Activated T-cell treated with anti-CD3 and anti-CD28 coated beads, Interleukin-2, amount 50 U/mL, for 48 hours (primary cell): Measurements from ENCODE around the gene RAP1A.
A peak's percentile ranks its signal among the peaks of the same experiment; 100 is the strongest.

Experiments used
- DNase-seq, 2 experiments: peaks; one replicate each; pipeline ENCODE4 v3.0.0-alpha.2; 2020

RAP1A gene

GRCh38 chr1:111619635-111620440, at the start of gene RAP1A:
Gene RAP1A, plus strand, starts transcription at chr1:111619789. Its CDS starts 71,572 bp downstream, at chr1:111691361.
- peak; percentile 98 for DNase-seq

- no peak for DNase-seq
Measured at GRCh38 chr1:111569913-111570312, 49.7 kb upstream of the RAP1A start.

DNA sequence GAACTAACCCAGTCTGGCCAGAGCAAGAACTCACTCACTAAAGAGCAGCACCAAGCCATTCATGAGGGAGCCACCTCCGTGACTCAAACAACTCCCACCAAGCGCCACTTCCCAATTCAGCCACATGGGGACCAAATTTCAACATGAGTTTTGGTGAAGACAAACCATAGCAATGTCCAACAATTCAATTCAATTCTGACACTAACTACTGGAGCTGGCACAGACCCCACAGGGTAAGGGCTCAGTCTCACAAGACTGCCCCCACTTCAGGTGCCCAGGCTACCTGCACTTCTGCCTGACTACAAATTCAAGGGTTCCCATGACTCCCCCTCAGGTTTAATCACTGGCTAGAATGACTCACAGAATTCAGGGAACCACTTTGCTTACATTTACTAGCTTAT, 48.8 kb upstream of the RAP1A start:
- peak; percentile 68 to 72 for DNase-seq

DNA sequence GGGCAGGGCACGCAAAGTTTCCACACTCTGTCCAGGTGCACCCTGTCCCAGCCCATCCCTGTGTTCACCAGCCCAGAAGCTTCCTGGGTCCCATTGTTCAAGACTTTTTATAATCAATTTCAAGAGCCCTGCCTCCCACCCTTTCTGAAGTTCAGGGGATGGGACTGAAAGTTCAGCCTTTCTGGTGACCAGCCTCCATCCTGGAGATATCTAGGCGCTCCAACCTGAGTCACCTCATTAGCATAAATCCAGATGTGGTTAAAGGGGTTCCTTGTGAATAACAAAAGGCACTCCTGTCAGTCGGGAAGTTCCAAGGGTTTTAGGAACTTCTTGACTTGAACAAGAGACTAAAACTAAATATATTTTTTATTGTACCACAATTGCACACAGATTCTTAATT, 48.4 kb upstream of the RAP1A start:
- DNase-seq: no peak

- no peak for DNase-seq
Measured at GRCh38 chr1:111571987-111572386, 47.6 kb upstream of the RAP1A start.

- DNase-seq: no peak
Measured at GRCh38 chr1:111576547-111576946, 43.0 kb upstream of the RAP1A start.

DNA sequence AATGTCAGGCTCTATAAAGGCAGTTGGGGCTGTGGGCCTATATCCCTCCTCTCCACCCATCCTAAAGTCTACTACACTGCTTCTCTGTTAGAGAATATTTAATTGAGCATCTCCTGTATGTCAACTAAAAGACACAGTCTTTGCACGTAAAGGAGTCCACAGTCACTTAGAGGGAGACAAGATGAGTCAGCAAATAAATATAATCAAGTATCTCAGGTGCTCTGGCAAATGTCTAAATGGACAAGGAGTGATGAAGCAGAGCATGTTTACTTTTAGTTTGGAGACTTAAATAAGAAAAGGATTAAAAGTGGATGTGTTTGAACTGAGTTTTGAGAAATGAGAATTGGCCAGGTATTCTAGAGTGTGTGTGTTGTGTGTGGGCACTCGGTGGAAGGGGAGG, 41.8 kb upstream of the RAP1A start:
- no peak for DNase-seq

GRCh38 chr1:111581166-111581565, 38.4 kb upstream of the RAP1A start:
- no peak for DNase-seq

GRCh38 chr1:111582016-111582415, 37.6 kb upstream of the RAP1A start:
- no peak for DNase-seq

DNA sequence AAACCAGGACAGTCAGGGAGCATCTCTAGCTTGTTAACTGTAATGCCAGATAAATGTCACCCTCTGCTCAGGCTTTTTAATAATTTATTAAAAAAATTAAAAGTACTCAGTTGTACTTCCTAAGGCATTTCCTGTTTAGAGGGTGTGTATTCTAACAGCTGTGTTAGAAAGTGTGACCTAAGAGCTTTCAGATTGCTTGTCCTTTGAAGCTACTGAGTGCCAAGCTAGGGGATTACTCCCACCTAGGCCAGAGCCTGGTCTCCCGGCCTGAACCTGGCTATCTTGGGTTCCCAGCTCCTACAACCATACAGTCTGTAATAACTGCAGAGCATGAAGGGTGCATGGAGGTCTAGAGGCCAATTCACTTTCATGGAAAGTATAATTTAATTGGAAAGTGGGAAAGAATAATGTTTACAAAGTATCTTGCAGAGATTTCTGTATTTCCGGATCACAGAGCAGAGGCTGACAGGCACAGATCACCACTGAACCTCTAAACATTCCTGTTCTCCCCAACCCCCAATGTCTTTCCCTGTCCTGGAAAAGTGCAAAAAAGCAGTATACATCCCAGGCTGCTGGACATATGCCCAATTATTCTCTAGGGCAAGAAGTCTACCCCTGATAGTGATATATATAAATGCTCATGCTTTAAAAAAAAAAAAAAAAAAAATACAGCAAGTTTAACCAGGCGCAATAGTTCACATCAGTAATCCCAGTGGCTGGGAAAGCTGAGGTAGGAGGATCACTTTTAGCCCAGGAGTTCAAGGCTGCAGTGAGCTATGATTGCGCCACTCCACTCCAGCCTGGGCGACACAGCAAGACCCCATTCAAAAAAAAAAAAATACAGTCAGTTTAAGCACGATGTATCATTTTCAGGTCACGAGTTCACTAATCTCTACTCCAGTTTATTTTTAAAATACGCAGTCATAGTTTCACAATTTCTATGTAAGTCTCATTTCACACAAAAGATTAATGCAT, 36.7 kb upstream of the RAP1A start:
- DNase-seq: no peak

- no peak for DNase-seq
Measured at GRCh38 chr1:111585447-111586086, 34.0 kb upstream of the RAP1A start.

DNA sequence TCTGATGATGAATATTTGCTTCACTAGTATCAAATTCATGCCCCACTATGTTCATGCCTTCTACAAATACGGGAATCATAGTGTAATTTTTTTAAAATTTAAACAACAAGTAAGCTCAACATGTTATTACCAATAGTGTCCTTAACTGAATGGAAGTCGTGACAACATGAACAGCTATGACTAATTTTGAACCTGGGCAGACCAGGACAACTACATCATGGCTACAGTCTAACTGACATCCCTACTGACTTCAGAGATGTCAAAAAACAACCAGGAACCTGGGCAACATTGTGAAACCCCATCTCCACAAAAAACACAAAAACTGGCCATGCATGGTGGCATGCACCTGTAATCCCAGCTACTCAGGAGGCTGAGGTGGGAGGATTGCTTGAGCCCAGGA, 33.5 kb upstream of the RAP1A start:
- no peak for DNase-seq

DNA sequence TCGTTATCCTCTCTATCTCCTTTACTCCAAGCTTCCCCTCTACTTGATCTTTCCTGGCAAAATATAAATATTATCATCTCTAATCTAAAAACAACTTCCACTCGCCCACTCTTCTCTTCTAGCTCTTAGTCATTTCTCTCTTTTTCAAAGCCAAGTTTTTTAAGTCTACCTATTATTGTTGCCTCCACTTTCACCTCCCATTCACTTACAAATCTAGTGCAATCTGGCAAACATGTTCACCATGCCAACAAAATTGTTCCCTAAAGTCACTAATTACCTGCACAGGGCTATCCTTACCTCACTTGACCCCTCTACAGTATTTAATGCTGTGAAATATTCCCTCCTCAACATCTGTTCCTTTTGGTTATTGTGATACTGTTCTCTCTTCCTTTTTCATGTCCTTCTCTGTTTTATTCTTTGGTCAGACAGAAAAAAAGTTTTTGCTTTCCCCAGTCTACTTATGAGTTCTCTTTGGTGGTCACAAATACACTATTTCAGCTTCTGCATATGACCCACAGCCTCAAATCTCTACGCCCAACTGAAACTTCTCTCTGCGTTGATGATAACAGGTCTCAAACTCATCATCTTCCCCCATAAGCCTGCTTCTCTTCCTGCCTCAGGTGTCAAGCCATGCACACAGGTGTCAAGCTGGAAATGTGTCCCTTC, 31.9 kb upstream of the RAP1A start:
- DNase-seq: no peak

- DNase-seq: no peak
Measured at GRCh38 chr1:111591937-111592336, 27.7 kb upstream of the RAP1A start.

GRCh38 chr1:111592389-111593361, 26.9 kb upstream of the RAP1A start:
- peak; percentile 96 to 98 for DNase-seq

DNA sequence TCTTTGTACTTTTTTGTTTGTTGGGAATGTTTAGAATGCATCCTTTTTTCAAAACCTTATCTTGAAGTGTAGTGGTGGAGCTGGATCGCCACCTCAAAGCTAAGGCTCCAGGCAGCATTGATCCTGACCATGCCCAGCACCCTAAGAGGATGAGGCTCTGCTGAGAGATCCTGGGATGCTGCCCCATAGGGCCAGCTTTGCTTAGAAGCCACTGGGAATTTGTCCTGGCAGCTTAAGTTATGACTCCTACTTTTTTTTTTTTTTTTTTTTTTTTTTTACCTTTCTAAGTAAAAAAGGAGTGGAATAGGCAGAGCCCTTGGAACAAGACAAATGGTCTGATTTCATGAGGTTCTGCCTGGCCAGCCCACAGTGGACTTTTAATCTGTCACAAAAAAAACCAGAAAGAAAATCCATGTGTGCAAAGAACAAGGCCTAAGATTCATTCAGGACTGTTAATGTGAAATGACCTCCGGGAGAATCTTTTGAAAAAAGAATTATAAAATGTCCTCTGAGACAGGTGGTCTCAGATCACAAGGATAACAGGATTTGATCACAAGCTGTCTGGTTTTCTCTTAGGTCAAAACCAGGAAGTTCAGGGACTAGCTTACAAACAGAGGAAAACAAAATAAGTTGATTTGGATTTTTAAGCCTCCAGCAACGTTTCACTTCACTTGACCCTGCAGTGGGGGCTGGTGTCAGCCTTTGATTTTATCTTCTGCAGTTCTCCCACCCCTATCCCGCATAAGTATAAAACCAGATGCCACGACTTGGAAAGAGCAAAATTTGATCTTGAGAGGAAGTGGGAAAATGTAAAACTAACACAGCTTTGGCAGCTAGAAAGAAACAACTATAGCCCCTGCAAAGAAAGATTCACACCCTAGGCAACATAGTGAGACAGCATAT, 25.9 kb upstream of the RAP1A start:
- no peak for DNase-seq

GRCh38 chr1:111594306-111594693, 25.3 kb upstream of the RAP1A start:
- DNase-seq: no peak

GRCh38 chr1:111595807-111596206, 23.8 kb upstream of the RAP1A start:
- DNase-seq: no peak

GRCh38 chr1:111596499-111596898, 23.1 kb upstream of the RAP1A start:
- DNase-seq: peak in 1 of 2 experiments; percentile 68

DNA sequence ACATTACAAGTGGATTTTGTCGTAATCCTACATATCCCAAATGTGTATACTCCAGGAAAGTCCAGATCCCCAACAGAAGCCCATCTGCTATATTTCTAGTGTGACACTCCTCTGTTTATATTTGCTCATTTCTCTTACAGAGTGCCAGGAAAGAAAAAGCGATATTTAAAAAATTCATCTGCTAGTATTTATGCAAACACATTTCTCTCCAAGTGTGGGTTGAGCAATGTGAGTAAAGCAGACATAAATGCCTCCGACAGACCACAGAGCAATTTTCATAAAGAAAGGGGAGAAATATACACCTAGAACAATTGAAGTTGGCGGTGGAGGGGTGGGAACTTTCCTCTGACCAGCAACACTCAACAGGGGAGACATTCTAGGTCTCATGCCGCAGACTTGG, 22.2 kb upstream of the RAP1A start:
- no peak for DNase-seq
